Measurements from ENCODE around the gene LDHD. TPM values are rescaled to one million over a fixed set of nuclear protein-coding genes. Genes with fewer than 3 reads are reported as not detected.

The LDHD gene
- total RNA-seq, 1 donor: 3.6 TPM

- no peak overlapping the region for H2AFZ ChIP-seq (ENCODE audit: low read length)
- peaks cover 48% of the 10 kb centered on the region for H4K20me1 ChIP-seq (ENCODE audit: insufficient read depth, low read length)
- no peak overlapping the region for H3K4me2 ChIP-seq (ENCODE audit: insufficient read depth, low read length)
- peaks cover 3% of the 10 kb centered on the region for H3K79me2 ChIP-seq (ENCODE audit: insufficient read depth, low read length)
- no peak for DNase-seq (ENCODE audit: insufficient read length, low spot score, missing footprints)
- no peak overlapping the region for H3K4me3 ChIP-seq (ENCODE audit: insufficient read depth, low read length)
- TF ChIP-seq CTCF (IDR thresholded peaks at IDR 0.05; ENCODE audit: extremely low read depth, low read depth, low read length): no peak
- H3K27ac ChIP-seq (ENCODE audit: low read depth, low read length): no peak overlapping the region
- no peaks in the 10 kb centered on the region for H3K27me3 ChIP-seq (ENCODE audit: insufficient read depth, low read length)
- no peaks in the 10 kb centered on the region for H3K9me3 ChIP-seq (ENCODE audit: low read depth, low read length)
- no peaks in the 10 kb centered on the region for H3K4me1 ChIP-seq (ENCODE audit: insufficient read depth, low read length)
- H3K36me3 ChIP-seq (ENCODE audit: insufficient read depth, low read length): peaks cover 6% of the 10 kb centered on the region
These were observed 19.3 kb downstream of the LDHD start for GRCh38 chr16:75097191-75097761.

- Histone ChIP-seq H2AFZ (ENCODE audit: low read length) (no peak overlapping the region), H3K36me3 (ENCODE audit: insufficient read depth, low read length) (peaks cover 6% of the 10 kb centered on the region), H3K27me3 (ENCODE audit: insufficient read depth, low read length) (no peaks in the 10 kb centered on the region), H3K4me1 (ENCODE audit: insufficient read depth, low read length) (no peaks in the 10 kb centered on the region), H4K20me1 (ENCODE audit: insufficient read depth, low read length) (peaks cover 49% of the 10 kb centered on the region), H3K27ac (ENCODE audit: low read depth, low read length) (no peak overlapping the region), H3K9me3 (ENCODE audit: low read depth, low read length) (no peaks in the 10 kb centered on the region), H3K79me2 (ENCODE audit: insufficient read depth, low read length) (peaks cover 3% of the 10 kb centered on the region), H3K4me3 (ENCODE audit: insufficient read depth, low read length) (no peak overlapping the region), H3K4me2 (ENCODE audit: insufficient read depth, low read length) (no peak overlapping the region)
- peak; percentile 83 for DNase-seq (ENCODE audit: insufficient read length, low spot score, missing footprints)
- TF ChIP-seq CTCF (IDR thresholded peaks at IDR 0.05; ENCODE audit: extremely low read depth, low read depth, low read length): peak; percentile 24
These were observed 19.9 kb downstream of the LDHD start for GRCh38 chr16:75096656-75097055.

- H3K79me2 ChIP-seq (ENCODE audit: insufficient read depth, low read length): peaks cover 7% of the 10 kb centered on the region
- H3K27ac ChIP-seq (ENCODE audit: low read depth, low read length): no peak overlapping the region
- no peak for DNase-seq (ENCODE audit: insufficient read length, low spot score, missing footprints)
- no peak overlapping the region for H3K4me3 ChIP-seq (ENCODE audit: insufficient read depth, low read length)
- H3K9me3 ChIP-seq (ENCODE audit: low read depth, low read length): no peaks in the 10 kb centered on the region
- no peaks in the 10 kb centered on the region for H3K4me1 ChIP-seq (ENCODE audit: insufficient read depth, low read length)
- H4K20me1 ChIP-seq (ENCODE audit: insufficient read depth, low read length): peaks cover 49% of the 10 kb centered on the region
- no peak for TF ChIP-seq CTCF (IDR thresholded peaks at IDR 0.05; ENCODE audit: extremely low read depth, low read depth, low read length)
- H3K4me2 ChIP-seq (ENCODE audit: insufficient read depth, low read length): no peak overlapping the region
- no peak overlapping the region for H2AFZ ChIP-seq (ENCODE audit: low read length)
- H3K36me3 ChIP-seq (ENCODE audit: insufficient read depth, low read length): peaks cover 6% of the 10 kb centered on the region
- H3K27me3 ChIP-seq (ENCODE audit: insufficient read depth, low read length): no peaks in the 10 kb centered on the region
These were observed 21.4 kb downstream of the LDHD start for GRCh38 chr16:75095204-75095621.

GRCh38 chr16:75093598-75094540 lies 22.7 kb downstream of the LDHD start:
- H4K20me1 ChIP-seq (ENCODE audit: insufficient read depth, low read length): peaks cover 50% of the 10 kb centered on the region
- peaks cover 18% of the 10 kb centered on the region for H3K79me2 ChIP-seq (ENCODE audit: insufficient read depth, low read length)
- H3K9me3 ChIP-seq (ENCODE audit: low read depth, low read length): no peaks in the 10 kb centered on the region
- no peak overlapping the region for H3K4me3 ChIP-seq (ENCODE audit: insufficient read depth, low read length)
- DNase-seq (ENCODE audit: insufficient read length, low spot score, missing footprints): no peak
- H3K4me1 ChIP-seq (ENCODE audit: insufficient read depth, low read length): no peaks in the 10 kb centered on the region
- H2AFZ ChIP-seq (ENCODE audit: low read length): no peak overlapping the region
- no peak overlapping the region for H3K4me2 ChIP-seq (ENCODE audit: insufficient read depth, low read length)
- peaks cover 6% of the 10 kb centered on the region for H3K36me3 ChIP-seq (ENCODE audit: insufficient read depth, low read length)
- H3K27ac ChIP-seq (ENCODE audit: low read depth, low read length): no peak overlapping the region
- no peaks in the 10 kb centered on the region for H3K27me3 ChIP-seq (ENCODE audit: insufficient read depth, low read length)
- TF ChIP-seq CTCF (IDR thresholded peaks at IDR 0.05; ENCODE audit: extremely low read depth, low read depth, low read length): no peak

Data from osteoblast (primary cell).